Psoas muscle (tissue), 8 donors: ENCODE results near the gene ADAMTSL2. TPM values are rescaled to one million over a fixed set of nuclear protein-coding genes. Genes with fewer than 3 reads are reported as not detected.
A peak's percentile ranks its signal among the peaks of the same experiment; 100 is the strongest.

Experiments
- ATAC-seq, 4 donors: fragments of 200-7000 bp; cut with Tn5 transposase; one replicate each; pipeline ENCODE4 v1.9.1; 2020; ENCODE audit warnings: moderate library complexity in 3 of 4, mild to moderate bottlenecking in 2 of 4
- DNase-seq, 2 donors: peaks; one replicate each; pipeline ENCODE4 v3.0.0-alpha.2; 2020
- H3K27ac ChIP-seq: fragments of 200-600 bp; one replicate; pipeline ENCODE4 v1.8.0; 2022
- H3K27me3 ChIP-seq, 3 donors: fragments of 200-600 bp in 1 of 3; one replicate each; pipeline versions ENCODE4 v1.6.1 to v1.8.0; 2013 to 2022; ENCODE audit warnings: low read length in 2 of 3, mild to moderate bottlenecking in 2 of 3, moderate library complexity in 1 of 3; ENCODE audit not compliant: insufficient read depth in 3 of 3
- H3K36me3 ChIP-seq, 2 donors: fragments of 200-600 bp in 1 of 2; one replicate each; pipeline versions ENCODE4 v1.6.1 to v1.8.0; 2013 to 2022; ENCODE audit warnings: low read depth in 1 of 2, mild to moderate bottlenecking in 1 of 2, moderate library complexity in 1 of 2; ENCODE audit not compliant: insufficient read depth in 1 of 2
- H3K4me1 ChIP-seq: fragments of 200-600 bp; one replicate; pipeline ENCODE4 v1.8.0; 2022
- H3K4me3 ChIP-seq: fragments of 200-600 bp; one replicate; pipeline ENCODE4 v1.8.0; 2022; ENCODE audit warnings: mild to moderate bottlenecking
- H3K9me3 ChIP-seq: fragments of 200-600 bp; one replicate; pipeline ENCODE4 v1.8.0; 2022
- CTCF ChIP-seq: fragments of 200-600 bp; IDR thresholded peaks from one replicate; pipeline ENCODE4 v1.8.0; 2022; ENCODE audit warnings: antibody characterized with exemption
- WGBS, 3 donors: extraction: QIAGEN DNeasy Blood & Tissue Kit; methylation state at CpG; one replicate each; pipeline versions ENCODE4 v1.1.6 to v1.1.7; 2013; 5-methylcytosine and 5-hydroxymethylcytosine counted together
- intact Hi-C, 2 donors: fragments of 100-400 bp; cut with DNase I; formaldehyde crosslinking; loops; one replicate each; pipeline versions ENCODE4 v1.11.0 to v1.14.2; 2022
- polyA plus RNA-seq, 3 donors: library from polyadenylated mRNA; stranded (reverse); fragments of 200-250 nt; gene quantifications; one replicate each; pipeline ENCODE4 v1.2.3, GENCODE V29; 2013
- total RNA-seq, 4 donors: library from RNA; stranded (reverse); fragmentation: NEBNext Ultra II Directional in 2 of 4; extraction: Animal tissue kit (Norgen Biotek cat#: 25700) in 2 of 4; gene quantifications; one replicate each; pipeline versions ENCODE4 v1.2.1 to v1.2.4, GENCODE V29; 2021 to 2023
- donor health status: healthy with polysubstance abuse.
- donor health status: DM: no; HTN: no; CAD: no; lungs with moderate emphysema.
- donor health status: Bipolar disorder and iron deficiency.
- donor health status: healthy.
- donor health status: DM: yes; HTN: yes; CAD: no.
- donor health status: DM: no; HTN: no; CAD: no.
- donor health status: DM: no; HTN: no; CAD: no.
- donor health status: DM: yes; HTN: yes; CAD: no.

Gene ADAMTSL2
- total and polyA plus RNA-seq, 7 donors, result 0.21 to 5.4 (median 0.71) TPM

- Histone ChIP-seq H3K4me1 (no peaks in the 10 kb centered on the region), H3K36me3 (no peaks in the 10 kb centered on the region), H3K9me3 (no peaks in the 10 kb centered on the region), H3K27ac (no peak within 1 kb of the TSS), H3K4me3 (no peak within 1 kb of the TSS), H3K27me3 (peaks cover 0 to 95% (median 26%) of the 10 kb centered on the region in 3 donors)
- 9 to 14% (median 12%) methylated on average over 26 to 61 of the region's 61 CpGs for WGBS, 3 donors
- DNase-seq, result peak; percentile 48 to 62
- intact Hi-C loops, result no loop called here
- peak in 2 of 4 donors; percentile 51 to 78 for ATAC-seq
- no peak for TF ChIP-seq CTCF
These were observed 75.0 kb downstream of the ADAMTSL2 start, which contains the start of gene FAM163B for GRCh38 chr9:133609311-133610098. TSS of gene FAM163B (minus strand) at chr9:133609389. CDS start at chr9:133580223, 29,166 bp downstream.

- ATAC-seq (no peak), DNase-seq (no peak)
- intact Hi-C loops, result no loop called here
- Histone ChIP-seq H3K36me3 (no peaks in the 10 kb centered on the region), H3K4me3 (no peak overlapping the region), H3K27me3 (peaks cover 0 to 95% (median 21%) of the 10 kb centered on the region in 3 donors), H3K9me3 (no peaks in the 10 kb centered on the region), H3K27ac (no peak overlapping the region), H3K4me1 (no peaks in the 10 kb centered on the region)
- 81 to 90% (median 87%) methylated on average over 5 of the region's 5 CpGs for WGBS, 3 donors
- no peak for TF ChIP-seq CTCF
These were observed 76.3 kb downstream of the ADAMTSL2 start for GRCh38 chr9:133610845-133611244.

GRCh38 chr9:133612051-133612450 lies 77.5 kb downstream of the ADAMTSL2 start:
- DNase-seq (peak in 1 of 2 donors; percentile 9), ATAC-seq (no peak)
- no peak for TF ChIP-seq CTCF
- 71 to 76% (median 73%) methylated on average over 9 of the region's 9 CpGs for WGBS, 3 donors
- intact Hi-C loops, result no loop called here
- Histone ChIP-seq H3K36me3 (no peaks in the 10 kb centered on the region), H3K4me3 (no peak overlapping the region), H3K9me3 (no peaks in the 10 kb centered on the region), H3K27ac (no peak overlapping the region), H3K27me3 (peaks cover 0 to 95% (median 25%) of the 10 kb centered on the region in 3 donors), H3K4me1 (no peaks in the 10 kb centered on the region)

- Histone ChIP-seq H3K27ac (no peak overlapping the region), H3K9me3 (no peaks in the 10 kb centered on the region), H3K4me3 (no peak overlapping the region), H3K27me3 (peaks cover 0 to 93% (median 19%) of the 10 kb centered on the region in 3 donors), H3K36me3 (no peaks in the 10 kb centered on the region), H3K4me1 (no peaks in the 10 kb centered on the region)
- TF ChIP-seq CTCF, result no peak
- ATAC-seq (no peak), DNase-seq (peak in 1 of 2 donors; percentile 19)
- WGBS, 3 donors, result 53 to 63% (median 55%) methylated on average over 8 of the region's 8 CpGs
- intact Hi-C loops, result no loop called here
These were observed 78.3 kb downstream of the ADAMTSL2 start for GRCh38 chr9:133612816-133613215.
